Stimulated activated effector memory CD8-positive, alpha-beta T cell treated with anti-CD3 and anti-CD28 coated beads, Interleukin-12 subunit alpha, Interleukin-12 subunit beta, amount 100 ng/mL, for 72 hours (primary cell): ENCODE data around the gene PVR.
"Not testable (repeated sequence)": the region's sequence is repeated elsewhere in the genome, so short reads cannot be mapped to it uniquely, and the experiment has no call there.

Source experiments
- ATAC-seq: fragments of 150-1000 bp; cut with Tn5 transposase; 2 replicates; pipeline ENCODE4 v1.10.0; 2021
- DNase-seq, 2 donors: peaks; one replicate each; pipeline ENCODE4 v3.0.0; 2021 to 2022; ENCODE audit warnings: low spot score in 2 of 2
- H3K27ac Mint-ChIP-seq: one replicate; pipeline ENCODE4 v1.8.0; 2022; ENCODE audit warnings: mild to moderate bottlenecking, mixed read lengths
- H3K36me3 Mint-ChIP-seq: one replicate; pipeline ENCODE4 v1.8.0; 2022; ENCODE audit warnings: mild to moderate bottlenecking, mixed read lengths
- H3K4me1 Mint-ChIP-seq: one replicate; pipeline ENCODE4 v1.8.0; 2022; ENCODE audit warnings: mixed read lengths
- H3K4me3 Mint-ChIP-seq: one replicate; pipeline ENCODE4 v1.8.0; 2022; ENCODE audit warnings: mild to moderate bottlenecking, mixed read lengths
- H3K9me3 Mint-ChIP-seq: one replicate; pipeline ENCODE4 v1.8.0; 2022; ENCODE audit warnings: mixed read lengths

The PVR gene

GRCh38 chr19:44631611-44632010 is 12.1 kb upstream of the PVR start:
- not testable (repeated sequence) for DNase-seq, H3K4me1 Mint-ChIP-seq, H3K36me3 Mint-ChIP-seq, H3K4me3 Mint-ChIP-seq, H3K27ac Mint-ChIP-seq, H3K9me3 Mint-ChIP-seq, ATAC-seq

GRCh38 chr19:44634058-44634457 is 9.7 kb upstream of the PVR start:
- not testable (repeated sequence) for H3K27ac Mint-ChIP-seq, DNase-seq, ATAC-seq, H3K9me3 Mint-ChIP-seq, H3K4me3 Mint-ChIP-seq, H3K36me3 Mint-ChIP-seq, H3K4me1 Mint-ChIP-seq

GRCh38 chr19:44634785-44635184 is 8.9 kb upstream of the PVR start:
- no peak for ATAC-seq
- Mint-ChIP-seq H3K4me1 (no peaks in the 10 kb centered on the region), H3K27ac (no peak overlapping the region), H3K36me3 (no peaks in the 10 kb centered on the region), H3K4me3 (no peak overlapping the region), H3K9me3 (peaks cover 3% of the 10 kb centered on the region)
- DNase-seq = no peak

GRCh38 chr19:44635581-44636438 is 7.9 kb upstream of the PVR start:
- DNase-seq (no peak), ATAC-seq (no peak)
- no peaks in the 10 kb centered on the region for H3K4me1 Mint-ChIP-seq

GRCh38 chr19:44636439-44637389 is 7.0 kb upstream of the PVR start:
- Mint-ChIP-seq H3K4me1 (no peaks in the 10 kb centered on the region), H3K36me3 (no peaks in the 10 kb centered on the region), H3K9me3 (peaks cover 3% of the 10 kb centered on the region), H3K4me3 (no peak overlapping the region), H3K27ac (no peak overlapping the region)
- DNase-seq = no peak
- ATAC-seq = no peak

More at GRCh38 chr19:44635581-44636438, 7.9 kb upstream of the PVR start:
- Mint-ChIP-seq H3K27ac (no peak overlapping the region), H3K36me3 (no peaks in the 10 kb centered on the region), H3K9me3 (peaks cover 3% of the 10 kb centered on the region), H3K4me3 (no peak overlapping the region)

- no peak overlapping the region for H3K27ac Mint-ChIP-seq
- H3K4me3 Mint-ChIP-seq = no peak overlapping the region
- no peaks in the 10 kb centered on the region for H3K4me1 Mint-ChIP-seq
- ATAC-seq (no peak), DNase-seq (no peak)
- H3K9me3 Mint-ChIP-seq = no peaks in the 10 kb centered on the region
- no peaks in the 10 kb centered on the region for H3K36me3 Mint-ChIP-seq
These were observed 6.3 kb upstream of the PVR start for GRCh38 chr19:44637390-44637764.

GRCh38 chr19:44640518-44640917 is 3.2 kb upstream of the PVR start:
- H3K36me3 Mint-ChIP-seq = no peaks in the 10 kb centered on the region
- no peak overlapping the region for H3K4me3 Mint-ChIP-seq
- H3K9me3 Mint-ChIP-seq = no peaks in the 10 kb centered on the region
- no peak for ATAC-seq
- no peak for DNase-seq
- H3K4me1 Mint-ChIP-seq = no peaks in the 10 kb centered on the region
- no peak overlapping the region for H3K27ac Mint-ChIP-seq

GRCh38 chr19:44641501-44642265 is 2.0 kb upstream of the PVR start:
- no peaks in the 10 kb centered on the region for H3K9me3 Mint-ChIP-seq

GRCh38 chr19:44642377-44642776 is 1.3 kb upstream of the PVR start:
- Mint-ChIP-seq H3K9me3 (no peaks in the 10 kb centered on the region), H3K27ac (no peak overlapping the region), H3K4me3 (no peak overlapping the region), H3K4me1 (no peaks in the 10 kb centered on the region), H3K36me3 (no peaks in the 10 kb centered on the region)
- ATAC-seq = no peak
- no peak for DNase-seq

More at GRCh38 chr19:44641501-44642265, 2.0 kb upstream of the PVR start:
- ATAC-seq (no peak), DNase-seq (no peak)
- Mint-ChIP-seq H3K27ac (no peak overlapping the region), H3K4me3 (no peak overlapping the region), H3K36me3 (no peaks in the 10 kb centered on the region), H3K4me1 (no peaks in the 10 kb centered on the region)

GRCh38 chr19:44644402-44645016 is 799 bp downstream of the PVR start:
- no peak overlapping the region for H3K27ac Mint-ChIP-seq
- H3K4me3 Mint-ChIP-seq = peak overlapping the region; percentile 63
- no peak for DNase-seq
- no peaks in the 10 kb centered on the region for H3K36me3 Mint-ChIP-seq
- no peaks in the 10 kb centered on the region for H3K4me1 Mint-ChIP-seq
- ATAC-seq = peak; percentile 50
- no peaks in the 10 kb centered on the region for H3K9me3 Mint-ChIP-seq

GRCh38 chr19:44645407-44646048 is 1.8 kb downstream of the PVR start:
- H3K4me1 Mint-ChIP-seq = no peaks in the 10 kb centered on the region
- DNase-seq (no peak), ATAC-seq (no peak)
- no peak overlapping the region for H3K27ac Mint-ChIP-seq
- peaks cover 5% of the 10 kb centered on the region for H3K36me3 Mint-ChIP-seq
- no peaks in the 10 kb centered on the region for H3K9me3 Mint-ChIP-seq
- H3K4me3 Mint-ChIP-seq = no peak overlapping the region

- ATAC-seq (no peak), DNase-seq (no peak)
- Mint-ChIP-seq H3K36me3 (peaks cover 9% of the 10 kb centered on the region), H3K9me3 (no peaks in the 10 kb centered on the region), H3K4me1 (no peaks in the 10 kb centered on the region), H3K27ac (no peak overlapping the region), H3K4me3 (no peak overlapping the region)
These were observed 2.3 kb downstream of the PVR start for GRCh38 chr19:44646049-44646416.

- H3K27ac Mint-ChIP-seq = no peak overlapping the region
- H3K4me1 Mint-ChIP-seq = no peaks in the 10 kb centered on the region
- no peaks in the 10 kb centered on the region for H3K9me3 Mint-ChIP-seq
- no peak overlapping the region for H3K4me3 Mint-ChIP-seq
- H3K36me3 Mint-ChIP-seq = peaks cover 9% of the 10 kb centered on the region
- DNase-seq = no peak
- ATAC-seq = no peak
These were observed 3.4 kb downstream of the PVR start for GRCh38 chr19:44647144-44647543.

GRCh38 chr19:44648631-44649251 is 5.0 kb downstream of the PVR start:
- DNase-seq (no peak), ATAC-seq (no peak)
- H3K36me3 Mint-ChIP-seq = peaks cover 9% of the 10 kb centered on the region
- no peaks in the 10 kb centered on the region for H3K4me1 Mint-ChIP-seq
- no peak overlapping the region for H3K27ac Mint-ChIP-seq
- no peak overlapping the region for H3K4me3 Mint-ChIP-seq
- no peaks in the 10 kb centered on the region for H3K9me3 Mint-ChIP-seq
